Measurements from ENCODE around the gene STS. TPM values are rescaled to one million over a fixed set of nuclear protein-coding genes. Genes with fewer than 3 reads are reported as not detected.

The STS gene
- total RNA-seq, 2 donors from 2014 or later = 15.1 to 20.0 TPM

DNA sequence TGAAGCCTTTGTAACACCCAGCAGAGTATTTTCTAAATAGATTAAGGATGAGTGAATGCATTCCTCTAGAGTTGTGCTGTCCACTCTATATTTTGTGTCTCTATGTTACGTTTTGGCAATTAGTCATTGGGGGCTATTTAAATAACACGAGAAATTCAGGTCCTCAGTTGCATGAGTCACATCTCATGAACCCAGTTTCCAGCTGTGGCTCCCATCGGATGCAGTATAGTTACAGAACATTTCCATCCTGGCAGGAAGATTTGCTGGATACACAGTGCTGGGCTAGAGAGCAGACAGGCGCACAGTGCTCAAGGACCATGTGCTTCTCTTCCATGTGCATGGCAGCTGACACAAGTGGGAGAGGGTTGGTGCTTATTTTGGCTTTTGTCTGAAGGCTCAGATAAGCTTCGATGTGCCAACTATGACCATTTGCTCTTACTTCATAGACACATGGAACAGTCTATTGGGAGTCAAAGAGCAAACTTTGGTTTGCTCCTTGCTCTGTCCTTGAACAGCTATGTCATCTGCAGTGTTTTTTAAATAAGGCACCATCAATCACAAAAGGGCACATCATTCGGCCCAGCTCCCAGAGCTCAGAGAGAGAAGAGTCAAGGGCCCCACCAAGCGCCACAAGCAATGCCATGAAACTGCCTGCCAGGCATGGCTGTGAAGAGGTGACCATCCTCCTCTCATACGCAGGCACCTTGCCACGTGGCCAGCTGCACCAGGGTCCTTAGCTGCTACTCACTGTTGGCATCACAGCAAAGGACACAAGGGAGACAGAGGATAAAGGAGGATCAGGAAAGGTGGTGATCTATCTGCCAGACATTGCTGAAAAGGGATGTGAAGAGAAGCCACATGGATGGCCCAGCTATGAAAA lies 8.1 kb upstream of the STS start:
- intact Hi-C loops (cut with DNase I) = no loop called here
- H3K27me3 ChIP-seq = no peaks in the 10 kb centered on the region
- H3K27ac ChIP-seq = no peak overlapping the region
- TF ChIP-seq, protein P1, sequence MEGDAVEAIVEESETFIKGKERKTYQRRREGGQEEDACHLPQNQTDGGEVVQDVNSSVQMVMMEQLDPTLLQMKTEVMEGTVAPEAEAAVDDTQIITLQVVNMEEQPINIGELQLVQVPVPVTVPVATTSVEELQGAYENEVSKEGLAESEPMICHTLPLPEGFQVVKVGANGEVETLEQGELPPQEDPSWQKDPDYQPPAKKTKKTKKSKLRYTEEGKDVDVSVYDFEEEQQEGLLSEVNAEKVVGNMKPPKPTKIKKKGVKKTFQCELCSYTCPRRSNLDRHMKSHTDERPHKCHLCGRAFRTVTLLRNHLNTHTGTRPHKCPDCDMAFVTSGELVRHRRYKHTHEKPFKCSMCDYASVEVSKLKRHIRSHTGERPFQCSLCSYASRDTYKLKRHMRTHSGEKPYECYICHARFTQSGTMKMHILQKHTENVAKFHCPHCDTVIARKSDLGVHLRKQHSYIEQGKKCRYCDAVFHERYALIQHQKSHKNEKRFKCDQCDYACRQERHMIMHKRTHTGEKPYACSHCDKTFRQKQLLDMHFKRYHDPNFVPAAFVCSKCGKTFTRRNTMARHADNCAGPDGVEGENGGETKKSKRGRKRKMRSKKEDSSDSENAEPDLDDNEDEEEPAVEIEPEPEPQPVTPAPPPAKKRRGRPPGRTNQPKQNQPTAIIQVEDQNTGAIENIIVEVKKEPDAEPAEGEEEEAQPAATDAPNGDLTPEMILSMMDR (IDR thresholded peaks at IDR 0.05) = no peak
- no peaks in the 10 kb centered on the region for H3K36me3 ChIP-seq
- no peaks in the 10 kb centered on the region for H3K4me1 ChIP-seq
- no peak for DNase-seq
- no peaks in the 10 kb centered on the region for H3K9me3 ChIP-seq
- H3K9ac ChIP-seq (ENCODE audit: low read depth in 2 of 2, low read length in 2 of 2) = no peak overlapping the region
- H3K4me3 ChIP-seq = no peak overlapping the region

DNA sequence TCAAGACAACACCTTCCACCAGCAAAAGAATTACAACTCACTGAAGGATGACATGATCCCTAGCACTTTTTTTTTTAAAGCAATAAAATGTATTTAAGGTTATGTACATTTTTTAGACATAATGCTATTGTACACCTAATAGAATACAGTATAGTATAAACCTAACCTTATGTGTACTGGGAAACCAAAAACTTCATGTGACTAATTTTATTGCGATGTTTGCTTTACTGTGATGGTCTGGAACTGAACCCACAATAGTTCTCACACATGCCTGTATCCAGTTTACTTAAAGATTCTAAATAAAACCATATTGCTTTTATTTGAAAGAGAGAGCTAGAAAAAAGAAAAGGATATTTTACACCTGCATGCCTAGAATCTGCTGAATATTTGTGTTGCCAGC lies 4.4 kb upstream of the STS start:
- no peak overlapping the region for H3K27ac ChIP-seq
- no peak overlapping the region for H3K9ac ChIP-seq (ENCODE audit: low read depth in 2 of 2, low read length in 2 of 2)
- no peaks in the 10 kb centered on the region for H3K9me3 ChIP-seq
- DNase-seq = no peak
- intact Hi-C loops (cut with DNase I) = no loop called here
- no peaks in the 10 kb centered on the region for H3K36me3 ChIP-seq
- TF ChIP-seq, protein P1 (IDR thresholded peaks at IDR 0.05) = no peak
- H3K4me1 ChIP-seq = peaks cover 7% of the 10 kb centered on the region
- H3K27me3 ChIP-seq = no peaks in the 10 kb centered on the region
- H3K4me3 ChIP-seq = no peak overlapping the region

DNA sequence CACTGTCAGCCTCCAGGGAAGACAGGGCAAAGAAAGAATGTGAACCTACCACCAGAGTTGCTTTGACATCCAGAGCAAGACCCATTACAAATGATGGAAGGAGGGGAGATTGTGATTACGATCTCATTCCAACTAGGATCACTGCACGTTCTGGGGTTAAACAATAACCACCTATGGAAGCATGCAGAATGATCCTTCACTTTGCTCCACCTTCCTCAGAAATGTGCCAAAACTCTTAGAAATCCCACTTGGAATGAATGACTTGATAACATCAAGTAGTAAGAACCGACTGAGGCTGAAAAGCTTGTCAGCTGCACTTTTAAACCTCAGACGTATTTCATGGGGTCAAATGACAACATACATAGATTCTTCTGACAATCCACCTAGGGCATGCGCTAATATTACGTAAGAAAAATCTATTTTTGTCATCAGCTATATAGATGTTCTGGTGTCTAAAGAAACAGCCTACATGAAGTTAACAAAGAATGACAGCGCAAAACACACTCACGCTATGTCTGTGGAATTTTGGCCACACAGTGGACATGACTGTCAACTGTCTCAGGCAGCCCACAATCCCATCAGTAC lies 3.5 kb upstream of the STS start:
- H3K4me1 ChIP-seq = peaks cover 7% of the 10 kb centered on the region
- intact Hi-C loops (cut with DNase I) = no loop called here
- no peak overlapping the region for H3K27ac ChIP-seq
- no peaks in the 10 kb centered on the region for H3K9me3 ChIP-seq
- H3K4me3 ChIP-seq = no peak overlapping the region
- H3K27me3 ChIP-seq = no peaks in the 10 kb centered on the region
- no peak for DNase-seq
- TF ChIP-seq, protein P1 (IDR thresholded peaks at IDR 0.05) = no peak
- no peaks in the 10 kb centered on the region for H3K36me3 ChIP-seq
- no peak overlapping the region for H3K9ac ChIP-seq (ENCODE audit: low read depth in 2 of 2, low read length in 2 of 2)

DNA sequence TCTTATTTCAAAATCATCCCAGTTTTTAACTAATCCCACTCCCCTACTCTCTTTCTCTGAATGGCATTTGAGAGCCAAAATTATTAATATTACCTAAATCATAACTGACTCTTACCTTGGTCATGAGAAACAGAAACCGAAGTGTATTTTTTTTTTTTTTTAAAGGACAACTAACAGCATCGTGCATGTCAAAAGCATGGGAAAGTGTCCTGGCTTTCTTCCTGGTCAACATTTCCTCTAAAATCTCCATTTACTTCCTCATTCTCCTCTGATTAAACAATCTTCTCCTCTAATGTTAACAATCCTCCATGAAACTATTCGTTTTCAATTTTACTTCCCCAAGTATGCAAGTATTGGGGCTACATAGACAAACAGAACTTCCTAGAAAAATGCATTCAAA lies 2.1 kb upstream of the STS start:
- Histone ChIP-seq H3K36me3 (no peaks in the 10 kb centered on the region), H3K27me3 (no peaks in the 10 kb centered on the region), H3K27ac (peak overlapping the region; percentile 91), H3K4me1 (peaks cover 7% of the 10 kb centered on the region), H3K9me3 (no peaks in the 10 kb centered on the region), H3K4me3 (no peak overlapping the region), H3K9ac (ENCODE audit: low read depth in 2 of 2, low read length in 2 of 2) (no peak overlapping the region)
- TF ChIP-seq, protein P1 (IDR thresholded peaks at IDR 0.05) = no peak
- intact Hi-C loops (cut with DNase I) = no loop called here
- DNase-seq = no peak

DNA sequence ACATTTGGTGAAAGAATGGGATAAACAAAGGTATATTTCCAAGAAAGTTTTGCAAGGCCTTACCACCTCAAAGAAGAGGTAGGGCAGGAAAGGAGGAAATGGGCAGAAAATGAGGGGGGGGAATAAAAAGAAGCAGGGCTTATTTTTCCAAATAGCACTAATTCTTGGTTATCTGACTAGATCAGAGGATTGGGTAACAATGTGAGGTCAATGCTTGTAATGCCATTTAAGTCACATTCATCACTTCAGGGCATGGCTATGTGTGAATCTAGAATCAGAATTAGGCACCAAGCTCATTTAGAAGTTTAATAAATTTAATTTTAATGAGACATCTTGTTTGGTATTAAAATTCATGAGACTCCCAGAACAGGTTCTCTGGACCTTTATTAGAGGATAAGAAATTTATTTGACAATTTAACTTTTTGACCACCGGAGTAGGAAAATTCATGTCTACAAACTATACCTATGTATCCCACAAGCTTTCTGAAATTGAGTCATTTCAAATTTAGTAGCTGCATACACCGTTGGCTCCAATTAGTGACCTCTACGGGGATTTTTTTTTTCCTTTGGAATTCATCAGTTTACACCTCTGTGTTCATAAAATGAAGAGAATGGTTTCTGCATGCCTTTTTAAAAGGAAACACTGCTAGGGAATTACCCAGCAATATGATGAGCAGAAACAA lies 1.4 kb upstream of the STS start:
- no peaks in the 10 kb centered on the region for H3K27me3 ChIP-seq
- no peaks in the 10 kb centered on the region for H3K9me3 ChIP-seq
- TF ChIP-seq, protein P1 (IDR thresholded peaks at IDR 0.05) = no peak
- no peak overlapping the region for H3K4me3 ChIP-seq
- no peak for DNase-seq
- H3K36me3 ChIP-seq = no peaks in the 10 kb centered on the region
- H3K4me1 ChIP-seq = peaks cover 7% of the 10 kb centered on the region
- intact Hi-C loops (cut with DNase I) = no loop called here
- H3K9ac ChIP-seq (ENCODE audit: low read depth in 2 of 2, low read length in 2 of 2) = no peak overlapping the region
- H3K27ac ChIP-seq = peak overlapping the region; percentile 91

Data from colonic mucosa (tissue), 4 donors.